Heart right ventricle (tissue), 16 donors: ENCODE measurements around the gene KAT7. TPM values are rescaled to one million over a fixed set of nuclear protein-coding genes. Genes with fewer than 3 reads are reported as not detected.
A peak's percentile ranks its signal among the peaks of the same experiment; 100 is the strongest.

Experiments used
- ATAC-seq, 8 donors: fragments of 200-7000 bp; cut with Tn5 transposase; one replicate each; pipeline ENCODE4 v1.9.1; 2020; ENCODE audit warnings: mild to moderate bottlenecking in 8 of 8, moderate library complexity in 8 of 8, moderate number of reproducible peaks in 1 of 8
- DNase-seq, 2 donors: peaks; one replicate each; pipeline ENCODE4 v3.0.0-alpha.2; 2020
- H3K27ac ChIP-seq, 10 donors: fragments of 200-600 bp; sonication (generic) in 2 of 10; one replicate each; pipeline versions ENCODE4 v1.5.0 to v1.8.0; 2020 to 2022; ENCODE audit warnings: mild to moderate bottlenecking in 3 of 10
- H3K27me3 ChIP-seq, 7 donors: fragments of 200-600 bp; one replicate each; pipeline ENCODE4 v1.8.0; 2021 to 2022; ENCODE audit warnings: mild to moderate bottlenecking in 2 of 7
- H3K36me3 ChIP-seq, 9 donors: fragments of 200-600 bp; sonication (generic) in 1 of 9; one replicate each; pipeline versions ENCODE4 v1.5.0 to v1.8.0; 2020 to 2022; ENCODE audit warnings: mild to moderate bottlenecking in 2 of 9
- H3K4me1 ChIP-seq, 9 donors: fragments of 200-600 bp; sonication (generic) in 1 of 9; one replicate each; pipeline versions ENCODE4 v1.5.0 to v1.8.0; 2020 to 2022; ENCODE audit warnings: mild to moderate bottlenecking in 4 of 9
- H3K4me3 ChIP-seq, 10 donors: fragments of 200-600 bp; sonication (generic) in 2 of 10; one replicate each; pipeline versions ENCODE4 v1.5.0 to v1.8.0; 2020 to 2022; ENCODE audit warnings: mild to moderate bottlenecking in 7 of 10, moderate library complexity in 2 of 10
- H3K9me3 ChIP-seq, 11 donors: fragments of 200-600 bp in 10 of 11; sonication (generic) in 2 of 11; one replicate each; pipeline versions ENCODE4 v1.5.0 to v1.8.0; 2013 to 2022; ENCODE audit warnings: mild to moderate bottlenecking in 2 of 11, control low read depth in 1 of 11, moderate library complexity in 1 of 11
- WGBS, 2 donors: extraction: QIAGEN DNeasy Blood & Tissue Kit; methylation state at CpG; one replicate each; pipeline ENCODE4 v1.1.7; 2013; ENCODE audit warnings: inconsistent platforms in 1 of 2; 5-methylcytosine and 5-hydroxymethylcytosine counted together
- intact Hi-C, 10 donors: fragments of 100-400 bp; cut with DNase I; formaldehyde crosslinking; loops; one replicate each; pipeline versions ENCODE4 v1.11.1 to v1.14.2; 2022
- polyA plus RNA-seq, 2 donors: library from polyadenylated mRNA; stranded (reverse); fragments of 200-250 nt; gene quantifications; one replicate each; pipeline ENCODE4 v1.2.3, GENCODE V29; 2013
- total RNA-seq, 10 donors: library from RNA; stranded (reverse); fragmentation: NEBNext Ultra II Directional in 3 of 10; extraction: Animal tissue kit (Norgen Biotek cat#: 25700) in 3 of 10; gene quantifications; one replicate each; pipeline versions ENCODE4 v1.2.1 to v1.2.4, GENCODE V29; 2021 to 2023
- TF ChIP-seq, protein P1 (sequence below), 9 donors: fragments of 200-600 bp; sonication (generic) in 2 of 9; IDR thresholded peaks; one replicate each; pipeline versions ENCODE4 v1.5.0 to v1.8.0; 2021 to 2022; ENCODE audit warnings: antibody characterized with exemption in 9 of 9, mild to moderate bottlenecking in 5 of 9, moderate library complexity in 1 of 9
- donor health status: Arrhythmogenic right ventricular cardiomyopathy.
- donor health status: ischemic (EF 13 %, LVEDD 7.1; RV severe dilation, severe dysfunction).
- donor health status: healthy with polysubstance abuse.
- donor health status: DM: no; HTN: yes; CAD: no.
- donor health status: DM: no; HTN: no; CAD: no.
- donor health status: ischemic (EF 25% LVEDD 6.9; RV normal size, moderate dysfunction).
- donor health status: ischemic (EF 25% LVEDD 5.7; RV mildly dilated, moderate dysfunction).
- donor health status: healthy.
- donor health status: DM: yes; HTN: yes; CAD: no.
- donor health status: Ischemic cardiomyopathy.
- donor health status: ischemic (EF 35%, LVEDD 5.7; RV mildly dilated, moderate dysfunction).
- donor health status: nonischemic (EF 11% LVEDD 7.7; RV severe dilation, severe dysfunction).
- donor health status: DM: yes; HTN: yes; CAD: no.
- donor health status: PGD.
- donor health status: ischemic (EF 29% LVEDD 5.4; RV normal size, mild dysfunction).
- donor health status: nonischemic (EF 23%, LVEDD 6.1; RV moderate dilation, normal function).

The KAT7 gene
- total and polyA plus RNA-seq, 12 donors, result 5.9 to 81.3 (median 60.5) TPM

GRCh38 chr17:49845321-49845720, 56.8 kb downstream of the KAT7 start:
- Histone ChIP-seq H3K4me1 (peaks cover 5 to 37% (median 30%) of the 10 kb centered on the region in 9 donors), H3K36me3 (peaks cover 0 to 17% (median 0%) of the 10 kb centered on the region in 9 donors), H3K27ac (peak overlapping the region; percentile 27 to 92 (median 82)), H3K27me3 (peaks cover 0 to under 1% (median 0%) of the 10 kb centered on the region in 7 donors), H3K4me3 (peak overlapping the region in 4 of 10 donors; percentile 18 to 35 (median 30)), H3K9me3 (no peaks in the 10 kb centered on the region)
- DNase-seq (peak; percentile 61 to 85), ATAC-seq (peak; percentile 85 to 94 (median 92))
- 12 to 22% methylated on average over 3 of the region's 3 CpGs for WGBS, 2 donors
- intact Hi-C loops, result loop anchor here in 4 of 10 donors (5.0 to 10.0 kb wide), 4 partner anchors 53 to 138 kb away; partner anchors contain the start of genes KAT7 (in 3 of the 4) and SLC35B1 (in 2 of the 4)
- TF ChIP-seq, protein P1, sequence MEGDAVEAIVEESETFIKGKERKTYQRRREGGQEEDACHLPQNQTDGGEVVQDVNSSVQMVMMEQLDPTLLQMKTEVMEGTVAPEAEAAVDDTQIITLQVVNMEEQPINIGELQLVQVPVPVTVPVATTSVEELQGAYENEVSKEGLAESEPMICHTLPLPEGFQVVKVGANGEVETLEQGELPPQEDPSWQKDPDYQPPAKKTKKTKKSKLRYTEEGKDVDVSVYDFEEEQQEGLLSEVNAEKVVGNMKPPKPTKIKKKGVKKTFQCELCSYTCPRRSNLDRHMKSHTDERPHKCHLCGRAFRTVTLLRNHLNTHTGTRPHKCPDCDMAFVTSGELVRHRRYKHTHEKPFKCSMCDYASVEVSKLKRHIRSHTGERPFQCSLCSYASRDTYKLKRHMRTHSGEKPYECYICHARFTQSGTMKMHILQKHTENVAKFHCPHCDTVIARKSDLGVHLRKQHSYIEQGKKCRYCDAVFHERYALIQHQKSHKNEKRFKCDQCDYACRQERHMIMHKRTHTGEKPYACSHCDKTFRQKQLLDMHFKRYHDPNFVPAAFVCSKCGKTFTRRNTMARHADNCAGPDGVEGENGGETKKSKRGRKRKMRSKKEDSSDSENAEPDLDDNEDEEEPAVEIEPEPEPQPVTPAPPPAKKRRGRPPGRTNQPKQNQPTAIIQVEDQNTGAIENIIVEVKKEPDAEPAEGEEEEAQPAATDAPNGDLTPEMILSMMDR (IDR thresholded peaks at IDR 0.05), result no peak

DNA sequence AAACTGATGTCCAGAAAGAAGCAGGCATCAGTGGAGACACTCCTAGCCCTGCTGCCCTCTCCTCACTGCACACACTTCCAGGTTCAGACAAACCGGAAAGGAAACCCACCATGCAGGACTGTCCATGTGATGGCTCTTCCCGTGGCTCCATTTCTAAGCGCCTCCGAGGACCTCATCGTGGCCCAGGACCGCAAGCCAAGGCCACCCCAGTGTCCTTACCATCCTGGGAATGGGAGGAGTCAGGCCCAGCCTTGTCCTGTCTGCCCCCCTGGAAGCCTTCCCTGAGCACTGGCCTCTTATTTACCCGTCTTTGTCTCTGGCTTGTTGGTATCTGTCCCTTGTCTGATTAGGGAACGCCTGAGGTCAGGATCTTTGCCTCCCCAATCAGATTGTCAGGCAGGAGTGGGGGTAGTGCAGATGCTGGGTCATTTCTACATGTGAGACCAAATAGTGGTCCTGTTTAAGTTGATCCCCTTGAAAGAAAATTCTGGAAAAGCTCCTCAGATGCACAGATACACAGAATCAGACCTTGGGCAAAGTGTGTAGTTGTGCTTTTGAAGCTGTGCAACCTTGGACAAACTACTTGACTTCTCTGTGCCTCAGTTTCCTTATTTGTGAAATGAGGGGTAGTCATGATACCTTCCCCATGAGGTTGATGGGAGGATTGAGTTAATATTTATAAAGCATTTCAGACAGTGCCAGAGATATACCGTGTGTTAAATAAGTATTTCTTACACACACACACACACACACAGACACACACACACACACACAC, 58.6 kb downstream of the KAT7 start:
- intact Hi-C loops, result loop anchor here in 4 of 10 donors (5.0 to 10.0 kb wide), 4 partner anchors 55 to 140 kb away; partner anchors contain the start of genes KAT7 (in 3 of the 4) and SLC35B1 (in 2 of the 4)
- ATAC-seq (peak in 1 of 8 donors; percentile 5), DNase-seq (no peak)
- H3K27me3 ChIP-seq, result peaks cover 0 to 6% (median 0%) of the 10 kb centered on the region in 7 donors
- TF ChIP-seq, protein P1 (IDR thresholded peaks at IDR 0.05), result no peak
- peak overlapping the region in 2 of 10 donors; percentile 34 to 35 for H3K4me3 ChIP-seq
- H3K27ac ChIP-seq, result peak overlapping the region in 4 of 10 donors; percentile 41 to 91 (median 87)
- 49 to 60% methylated on average over 9 of the region's 9 CpGs for WGBS, 2 donors
- H3K9me3 ChIP-seq, result no peaks in the 10 kb centered on the region
- H3K36me3 ChIP-seq, result peaks cover 0 to 17% (median 0%) of the 10 kb centered on the region in 9 donors
- H3K4me1 ChIP-seq, result peaks cover 10 to 49% (median 39%) of the 10 kb centered on the region in 9 donors

DNA sequence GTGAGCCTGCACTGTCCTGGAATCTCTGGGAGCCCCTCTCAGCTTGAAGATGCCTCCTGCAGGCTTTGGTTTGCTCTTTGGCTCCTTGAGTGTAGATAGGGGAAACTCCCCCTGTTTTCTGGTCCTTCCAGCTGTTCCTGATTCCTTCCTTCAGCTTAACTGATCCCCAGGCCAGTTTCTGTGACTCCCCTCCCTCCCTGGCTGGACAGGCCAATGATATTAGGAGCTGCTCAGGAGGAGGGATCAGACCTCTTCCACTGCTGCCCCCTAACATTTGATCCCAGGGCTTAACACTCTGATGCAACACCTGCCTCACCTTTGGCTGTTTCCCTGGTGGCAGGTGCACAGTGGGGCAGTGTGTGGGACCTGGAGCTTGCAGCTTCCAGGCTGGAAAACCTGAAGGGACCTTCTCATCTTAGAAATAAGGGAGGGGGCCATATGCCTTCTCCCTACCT, 59.6 kb downstream of the KAT7 start, which contains the start of gene TAC4:
TSS of gene TAC4 (minus strand) at position 51 of the 455 bp plus-strand sequence. CDS start 52 bp downstream, outside the sequence.
- TF ChIP-seq, protein P1 (IDR thresholded peaks at IDR 0.05), result no peak
- Histone ChIP-seq H3K4me3 (peak within 1 kb of the TSS in 2 of 10 donors; percentile 34 to 35), H3K9me3 (no peaks in the 10 kb centered on the region), H3K4me1 (peaks cover 10 to 49% (median 39%) of the 10 kb centered on the region in 9 donors), H3K27me3 (peaks cover 0 to 6% (median 0%) of the 10 kb centered on the region in 7 donors), H3K27ac (peak within 1 kb of the TSS in 4 of 10 donors; percentile 41 to 91 (median 87)), H3K36me3 (peaks cover 0 to 15% (median 0%) of the 10 kb centered on the region in 9 donors)
- ATAC-seq (no peak), DNase-seq (no peak)
- intact Hi-C loops, result loop anchor here in 4 of 10 donors (5.0 to 10.0 kb wide), 4 partner anchors 56 to 141 kb away; partner anchors contain the start of genes KAT7 (in 3 of the 4) and SLC35B1 (in 2 of the 4)

DNA sequence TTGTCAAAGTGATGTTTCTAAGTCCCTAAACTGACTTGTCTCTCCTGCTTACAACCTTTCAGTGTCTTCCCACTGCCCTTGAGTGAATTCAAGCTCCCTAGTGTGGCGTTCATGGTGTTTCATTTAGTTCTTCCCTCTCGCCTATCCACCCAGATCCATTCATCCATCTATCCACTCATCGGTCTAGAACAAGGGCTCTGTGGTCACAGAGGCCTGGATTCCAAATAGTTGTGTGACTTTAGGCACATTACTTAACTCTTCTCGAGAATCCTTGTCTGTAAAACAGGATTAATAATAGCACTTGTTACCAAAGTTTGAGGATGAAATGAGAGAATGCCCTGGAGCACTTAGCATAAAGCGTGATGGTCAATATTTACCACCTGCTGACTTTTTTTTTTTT, 60.3 kb downstream of the KAT7 start:
- TF ChIP-seq, protein P1 (IDR thresholded peaks at IDR 0.05), result no peak
- Histone ChIP-seq H3K36me3 (peaks cover 0 to 12% (median 0%) of the 10 kb centered on the region in 9 donors), H3K9me3 (no peaks in the 10 kb centered on the region), H3K4me1 (peaks cover 10 to 49% (median 39%) of the 10 kb centered on the region in 9 donors), H3K27me3 (peaks cover 0 to 6% (median 0%) of the 10 kb centered on the region in 7 donors), H3K4me3 (no peak overlapping the region), H3K27ac (peak overlapping the region in 1 of 10 donors; percentile 53)
- no peak for ATAC-seq
- DNase-seq, result no peak
- 88 to 89% methylated on average over 5 of the region's 5 CpGs for WGBS, 2 donors
- intact Hi-C loops, result loop anchor here in 4 of 10 donors (5.0 to 10.0 kb wide), 4 partner anchors 56 to 141 kb away; partner anchors contain the start of genes KAT7 (in 3 of the 4) and SLC35B1 (in 2 of the 4)
